ENCODE results near the gene RPL5. TPM values are rescaled to one million over a fixed set of nuclear protein-coding genes. Genes with fewer than 3 reads are reported as not detected.
A peak's percentile ranks its signal among the peaks of the same experiment; 100 is the strongest.

The RPL5 gene
- total and polyA plus RNA-seq, 2 donors (not counting 1 experiment from before 2014, with no cell fraction given): 1,104 to 1,477 TPM

DNA sequence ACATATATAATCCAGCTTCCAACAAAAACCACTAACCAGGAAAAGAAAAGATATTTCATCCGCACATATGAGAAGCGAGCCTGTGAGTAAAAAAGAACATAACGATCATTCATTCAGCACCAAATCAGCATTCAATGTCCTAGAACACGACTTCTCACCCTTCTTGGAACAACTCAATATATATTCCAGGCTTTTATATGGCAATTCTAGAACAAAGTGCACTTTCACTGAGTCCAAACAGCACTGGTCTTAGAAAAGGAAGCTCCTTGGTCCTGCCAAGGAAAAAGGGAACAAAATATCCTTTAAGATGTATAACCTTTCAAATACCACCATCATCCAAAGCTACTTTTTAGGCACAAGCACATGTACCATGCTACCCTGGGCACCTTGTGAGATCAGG, 44.5 kb downstream of the RPL5 start:
- Mint-ChIP-seq H3K4me1 (peaks cover 26% of the 10 kb centered on the region), H3K9me3 (ENCODE audit: insufficient read depth) (no peaks in the 10 kb centered on the region), H3K27ac (no peak overlapping the region), H3K4me3 (no peak overlapping the region), H3K27me3 (no peaks in the 10 kb centered on the region)
- Histone ChIP-seq H3K4me3 (ENCODE audit: control extremely low read depth in 1 of 5, extremely low read depth in 1 of 5, insufficient read depth in 1 of 5, low read depth in 2 of 5, low read length in 4 of 5) (no peak overlapping the region), H2AFZ (ENCODE audit: insufficient read depth, low read depth, low read length, poor library complexity, severe bottlenecking) (no peak overlapping the region), H3K27me3 (replicated peaks in 1 of 4; ENCODE audit: control extremely low read depth in 1 of 4, control insufficient read depth in 3 of 4, insufficient read depth in 4 of 4, low read length in 3 of 4) (no peaks in the 10 kb centered on the region), H3K4me2 (replicated peaks; ENCODE audit: low read depth, low read length, poor library complexity, severe bottlenecking) (no peak overlapping the region), H3K9ac (ENCODE audit: low read length) (no peak overlapping the region), H3K79me2 (ENCODE audit: control insufficient read depth, insufficient read depth, low read length) (peaks cover 69% of the 10 kb centered on the region), H3K36me3 (replicated peaks in 1 of 2; ENCODE audit: control extremely low read depth in 1 of 2, control insufficient read depth in 1 of 2, extremely low read depth in 1 of 2, insufficient read depth in 2 of 2, low read length in 1 of 2) (peaks cover 1 to 25% of the 10 kb centered on the region in 2 experiments), H3K9me3 (ENCODE audit: control extremely low read depth in 1 of 3, control insufficient read depth in 2 of 3, insufficient read depth in 1 of 3, low read length in 2 of 3) (peaks cover 0 to 6% (median 1%) of the 10 kb centered on the region in 3 donors), H4K20me1 (ENCODE audit: control insufficient read depth, insufficient read depth, low read length, poor library complexity, severe bottlenecking) (peaks cover 35% of the 10 kb centered on the region), H3K27ac (ENCODE audit: low read length in 2 of 2) (no peak overlapping the region), H3K4me1 (ENCODE audit: control insufficient read depth in 2 of 2, insufficient read depth in 2 of 2, low read length in 2 of 2) (peaks cover 9 to 16% of the 10 kb centered on the region in 2 donors)
- ChIA-PET POLR2A (interaction anchor here (0.6 kb wide), 1 partner anchor 305 kb away, joined by 3 read pairs; no protein-coding TSS in a partner anchor), CTCF (interaction anchor here (0.6 to 2.0 kb wide), 6 partner anchors 8 to 118 kb away, joined by 3 to 7 read pairs (median 4); no protein-coding TSS in a partner anchor)
- no peak for ATAC-seq (ENCODE audit: low read depth)
- no peak for DNase-seq
- intact Hi-C loops (cut with micrococcal nuclease): no loop called here
- WGBS (ENCODE audit: insufficient coverage): 91% methylated on average over 4 of the region's 4 CpGs
- no peak for TF ChIP-seq EZH2 (IDR thresholded peaks at IDR 0.05; ENCODE audit: borderline replicate concordance, insufficient read depth, low read depth, low read length, poor library complexity, severe bottlenecking)
- TF ChIP-seq, protein P1, sequence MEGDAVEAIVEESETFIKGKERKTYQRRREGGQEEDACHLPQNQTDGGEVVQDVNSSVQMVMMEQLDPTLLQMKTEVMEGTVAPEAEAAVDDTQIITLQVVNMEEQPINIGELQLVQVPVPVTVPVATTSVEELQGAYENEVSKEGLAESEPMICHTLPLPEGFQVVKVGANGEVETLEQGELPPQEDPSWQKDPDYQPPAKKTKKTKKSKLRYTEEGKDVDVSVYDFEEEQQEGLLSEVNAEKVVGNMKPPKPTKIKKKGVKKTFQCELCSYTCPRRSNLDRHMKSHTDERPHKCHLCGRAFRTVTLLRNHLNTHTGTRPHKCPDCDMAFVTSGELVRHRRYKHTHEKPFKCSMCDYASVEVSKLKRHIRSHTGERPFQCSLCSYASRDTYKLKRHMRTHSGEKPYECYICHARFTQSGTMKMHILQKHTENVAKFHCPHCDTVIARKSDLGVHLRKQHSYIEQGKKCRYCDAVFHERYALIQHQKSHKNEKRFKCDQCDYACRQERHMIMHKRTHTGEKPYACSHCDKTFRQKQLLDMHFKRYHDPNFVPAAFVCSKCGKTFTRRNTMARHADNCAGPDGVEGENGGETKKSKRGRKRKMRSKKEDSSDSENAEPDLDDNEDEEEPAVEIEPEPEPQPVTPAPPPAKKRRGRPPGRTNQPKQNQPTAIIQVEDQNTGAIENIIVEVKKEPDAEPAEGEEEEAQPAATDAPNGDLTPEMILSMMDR (IDR thresholded peaks at IDR 0.05): no peak

DNA sequence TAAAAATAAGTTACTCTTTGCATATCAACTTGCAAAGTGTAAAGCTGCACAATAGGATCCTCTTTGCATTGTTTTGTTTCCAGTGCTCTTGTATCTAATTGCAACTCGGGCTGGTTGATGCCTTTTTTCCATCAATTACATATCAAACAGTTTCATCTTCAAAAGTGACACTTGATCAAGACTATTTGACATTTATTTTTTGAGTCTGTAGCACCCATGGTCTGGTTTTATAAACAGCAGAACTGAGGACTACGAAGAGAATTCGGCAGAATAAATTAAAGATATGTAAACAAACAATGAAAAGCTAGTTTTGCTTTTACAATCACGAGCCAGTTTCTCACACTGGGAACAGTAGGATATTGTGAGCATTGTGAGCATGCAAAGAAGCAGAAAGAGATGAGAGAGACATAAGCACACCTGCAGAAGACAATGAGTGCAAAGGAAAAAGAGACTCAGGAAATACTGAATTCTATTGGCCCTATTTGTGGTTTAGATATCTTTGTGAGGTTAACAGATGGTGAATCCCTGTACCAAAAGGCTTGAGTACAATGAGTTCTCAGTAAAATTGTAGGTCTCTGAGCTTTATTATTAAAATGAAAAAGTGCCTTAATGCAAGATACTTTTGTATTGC, 45.4 kb downstream of the RPL5 start:
- Histone ChIP-seq H2AFZ (ENCODE audit: insufficient read depth, low read depth, low read length, poor library complexity, severe bottlenecking) (no peak overlapping the region), H3K4me2 (replicated peaks; ENCODE audit: low read depth, low read length, poor library complexity, severe bottlenecking) (no peak overlapping the region), H3K27me3 (replicated peaks in 1 of 4; ENCODE audit: control extremely low read depth in 1 of 4, control insufficient read depth in 3 of 4, insufficient read depth in 4 of 4, low read length in 3 of 4) (no peaks in the 10 kb centered on the region), H3K4me1 (ENCODE audit: control insufficient read depth in 2 of 2, insufficient read depth in 2 of 2, low read length in 2 of 2) (peaks cover 9 to 16% of the 10 kb centered on the region in 2 donors), H4K20me1 (ENCODE audit: control insufficient read depth, insufficient read depth, low read length, poor library complexity, severe bottlenecking) (peaks cover 37% of the 10 kb centered on the region), H3K9ac (ENCODE audit: low read length) (peak overlapping the region; percentile 3), H3K4me3 (ENCODE audit: control extremely low read depth in 1 of 5, extremely low read depth in 1 of 5, insufficient read depth in 1 of 5, low read depth in 2 of 5, low read length in 4 of 5) (no peak overlapping the region), H3K27ac (ENCODE audit: low read length in 2 of 2) (no peak overlapping the region), H3K36me3 (replicated peaks in 1 of 2; ENCODE audit: control extremely low read depth in 1 of 2, control insufficient read depth in 1 of 2, extremely low read depth in 1 of 2, insufficient read depth in 2 of 2, low read length in 1 of 2) (peaks cover 1 to 25% of the 10 kb centered on the region in 2 experiments), H3K79me2 (ENCODE audit: control insufficient read depth, insufficient read depth, low read length) (peaks cover 68% of the 10 kb centered on the region), H3K9me3 (ENCODE audit: control extremely low read depth in 1 of 3, control insufficient read depth in 2 of 3, insufficient read depth in 1 of 3, low read length in 2 of 3) (peaks cover 0 to 6% (median 1%) of the 10 kb centered on the region in 3 donors)
- 60% methylated on average over 1 of the region's 4 CpGs for WGBS (ENCODE audit: insufficient coverage)
- Mint-ChIP-seq H3K4me3 (no peak overlapping the region), H3K27me3 (no peaks in the 10 kb centered on the region), H3K4me1 (peaks cover 26% of the 10 kb centered on the region), H3K27ac (no peak overlapping the region), H3K9me3 (ENCODE audit: insufficient read depth) (no peaks in the 10 kb centered on the region)
- ATAC-seq (ENCODE audit: low read depth) (no peak), DNase-seq (no peak)
- CTCF ChIA-PET: interaction anchor here (0.6 to 2.0 kb wide), 9 partner anchors 9 to 185 kb away, joined by 3 to 12 read pairs (median 4); no protein-coding TSS in a partner anchor
- intact Hi-C loops (cut with micrococcal nuclease): no loop called here
- TF ChIP-seq, protein P1 (IDR thresholded peaks at IDR 0.05): no peak
- TF ChIP-seq EZH2 (IDR thresholded peaks at IDR 0.05; ENCODE audit: borderline replicate concordance, insufficient read depth, low read depth, low read length, poor library complexity, severe bottlenecking): no peak
- POLR2A ChIA-PET: interaction anchor here (0.6 kb wide), 1 partner anchor 304 kb away, joined by 3 read pairs; no protein-coding TSS in a partner anchor
